ENCODE data around the gene SLC25A4.
"Not testable (repeated sequence)": the region's sequence is repeated elsewhere in the genome, so short reads cannot be mapped to it uniquely, and the experiment has no call there.

SLC25A4 gene

DNA sequence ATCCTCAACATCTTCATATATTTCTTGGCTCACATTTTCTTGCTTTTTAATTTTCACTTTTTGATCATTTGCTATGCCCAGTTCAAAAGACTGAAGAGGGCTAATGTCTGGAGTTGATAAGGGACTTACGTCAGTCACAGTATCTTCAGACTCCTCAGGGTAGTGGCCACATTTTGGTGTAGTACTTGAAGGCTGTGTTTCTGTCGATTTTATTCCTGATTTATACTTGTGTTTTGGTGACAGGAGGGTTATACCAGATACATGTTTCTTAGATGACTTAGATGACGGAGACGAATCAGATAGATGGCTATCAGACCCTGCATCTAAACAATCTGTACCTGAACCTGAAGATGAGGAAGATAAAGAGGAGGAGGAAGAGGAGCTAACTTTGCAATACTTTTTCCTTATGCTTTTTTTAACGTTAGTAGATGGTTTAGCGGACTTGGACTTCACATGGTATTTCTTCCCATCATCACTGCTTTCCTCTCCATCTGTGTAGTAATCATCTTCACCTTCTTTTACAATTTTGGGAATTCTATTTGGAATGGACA lies 47.3 kb downstream of the SLC25A4 start:
- no peak overlapping the region for H3K4me3 ChIP-seq (ENCODE audit: low read depth, low read length)
- DNase-seq (ENCODE audit: low read depth), result no peak
- TF ChIP-seq, protein P1, sequence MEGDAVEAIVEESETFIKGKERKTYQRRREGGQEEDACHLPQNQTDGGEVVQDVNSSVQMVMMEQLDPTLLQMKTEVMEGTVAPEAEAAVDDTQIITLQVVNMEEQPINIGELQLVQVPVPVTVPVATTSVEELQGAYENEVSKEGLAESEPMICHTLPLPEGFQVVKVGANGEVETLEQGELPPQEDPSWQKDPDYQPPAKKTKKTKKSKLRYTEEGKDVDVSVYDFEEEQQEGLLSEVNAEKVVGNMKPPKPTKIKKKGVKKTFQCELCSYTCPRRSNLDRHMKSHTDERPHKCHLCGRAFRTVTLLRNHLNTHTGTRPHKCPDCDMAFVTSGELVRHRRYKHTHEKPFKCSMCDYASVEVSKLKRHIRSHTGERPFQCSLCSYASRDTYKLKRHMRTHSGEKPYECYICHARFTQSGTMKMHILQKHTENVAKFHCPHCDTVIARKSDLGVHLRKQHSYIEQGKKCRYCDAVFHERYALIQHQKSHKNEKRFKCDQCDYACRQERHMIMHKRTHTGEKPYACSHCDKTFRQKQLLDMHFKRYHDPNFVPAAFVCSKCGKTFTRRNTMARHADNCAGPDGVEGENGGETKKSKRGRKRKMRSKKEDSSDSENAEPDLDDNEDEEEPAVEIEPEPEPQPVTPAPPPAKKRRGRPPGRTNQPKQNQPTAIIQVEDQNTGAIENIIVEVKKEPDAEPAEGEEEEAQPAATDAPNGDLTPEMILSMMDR (IDR thresholded peaks at IDR 0.05; ENCODE audit: control insufficient read depth, extremely low read depth, insufficient read depth), result no peak

DNA sequence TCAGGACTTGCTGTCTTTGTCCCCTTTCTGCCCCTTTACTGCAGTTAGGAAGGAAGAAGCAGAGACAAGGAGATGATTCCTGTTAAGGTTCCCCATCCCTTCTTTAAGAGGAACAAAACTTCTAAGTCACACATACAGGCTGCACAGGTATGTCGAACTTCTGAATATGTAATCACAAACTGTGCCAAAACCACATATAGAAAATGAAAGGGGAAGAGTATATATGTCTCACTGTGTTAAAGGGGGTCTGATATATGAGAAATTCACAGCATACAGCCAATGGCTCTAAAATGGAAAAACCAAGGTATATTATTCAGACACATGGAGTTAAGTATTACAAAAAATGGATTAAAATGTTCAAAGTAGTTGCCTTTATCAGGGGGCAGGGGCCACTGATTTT lies 49.0 kb downstream of the SLC25A4 start:
- no peak overlapping the region for H3K4me3 ChIP-seq (ENCODE audit: low read depth, low read length)
- DNase-seq (ENCODE audit: low read depth), result no peak
- TF ChIP-seq, protein P1 (IDR thresholded peaks at IDR 0.05; ENCODE audit: control insufficient read depth, extremely low read depth, insufficient read depth), result no peak

DNA sequence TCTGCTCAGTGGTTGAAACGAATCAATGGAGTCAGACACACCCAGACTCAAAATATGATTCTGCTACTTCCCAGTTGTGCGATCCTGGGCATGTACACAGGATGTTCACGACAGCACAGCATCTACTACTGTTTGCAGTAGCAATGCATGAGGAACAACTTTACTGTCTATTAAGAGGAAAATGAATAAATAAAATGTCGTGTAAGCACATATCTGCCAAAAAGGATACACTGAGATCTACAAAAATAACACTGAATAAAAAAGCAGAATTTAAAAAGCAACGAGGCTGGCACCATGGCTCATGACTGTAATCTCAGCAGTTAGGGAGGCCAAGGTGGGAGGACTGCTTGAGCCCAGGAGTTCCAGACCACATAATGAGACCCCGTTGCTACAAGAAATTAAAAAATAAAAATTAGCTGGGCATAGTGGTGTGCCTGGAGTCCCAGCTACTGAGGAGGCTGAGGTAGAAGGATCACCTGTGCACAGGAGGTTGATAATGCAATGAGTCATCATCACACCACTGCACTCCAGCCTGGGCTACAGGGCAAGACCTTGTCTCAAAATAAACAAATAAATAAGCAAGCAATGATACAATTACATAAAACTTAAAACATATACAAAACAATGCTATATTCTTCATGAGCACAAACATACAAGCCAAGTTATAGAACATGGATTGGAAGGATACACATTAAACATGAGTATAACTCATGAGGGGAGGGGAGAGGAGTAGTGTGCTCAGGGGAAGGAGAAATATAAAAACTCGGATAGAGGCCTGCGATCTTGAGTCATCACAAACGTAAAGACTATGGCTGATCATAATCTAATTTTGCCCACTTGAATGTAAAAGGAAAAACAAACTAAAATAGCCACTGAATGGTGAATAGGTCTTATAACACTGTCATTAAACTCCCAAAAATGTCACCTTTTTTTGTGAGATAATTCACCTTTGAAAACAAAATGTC lies 52.1 kb downstream of the SLC25A4 start:
- H3K4me3 ChIP-seq (ENCODE audit: low read depth, low read length), result no peak overlapping the region
- TF ChIP-seq, protein P1 (IDR thresholded peaks at IDR 0.05; ENCODE audit: control insufficient read depth, extremely low read depth, insufficient read depth), result no peak
- no peak for DNase-seq (ENCODE audit: low read depth)

DNA sequence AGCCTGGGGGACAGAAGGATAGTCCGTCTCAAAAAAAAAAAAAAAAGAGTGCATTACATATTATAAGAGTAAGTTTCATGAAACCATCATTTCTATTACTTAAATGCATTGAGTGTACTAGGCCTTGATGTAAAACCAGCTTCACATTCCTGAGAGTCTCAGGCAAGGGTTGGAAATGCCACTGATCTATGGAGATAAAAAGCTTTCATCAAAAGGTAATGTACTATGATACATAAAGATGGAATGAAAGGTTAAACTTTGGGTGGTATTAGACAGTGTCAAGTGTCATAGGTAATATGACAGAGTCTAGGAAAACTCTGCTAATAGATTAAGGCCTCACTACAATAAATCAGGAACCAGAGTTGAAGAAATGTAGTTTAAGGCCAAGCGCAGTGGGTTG lies 53.4 kb downstream of the SLC25A4 start:
- DNase-seq (ENCODE audit: low read depth), result no peak
- H3K4me3 ChIP-seq (ENCODE audit: low read depth, low read length), result no peak overlapping the region
- TF ChIP-seq, protein P1 (IDR thresholded peaks at IDR 0.05; ENCODE audit: control insufficient read depth, extremely low read depth, insufficient read depth), result no peak

DNA sequence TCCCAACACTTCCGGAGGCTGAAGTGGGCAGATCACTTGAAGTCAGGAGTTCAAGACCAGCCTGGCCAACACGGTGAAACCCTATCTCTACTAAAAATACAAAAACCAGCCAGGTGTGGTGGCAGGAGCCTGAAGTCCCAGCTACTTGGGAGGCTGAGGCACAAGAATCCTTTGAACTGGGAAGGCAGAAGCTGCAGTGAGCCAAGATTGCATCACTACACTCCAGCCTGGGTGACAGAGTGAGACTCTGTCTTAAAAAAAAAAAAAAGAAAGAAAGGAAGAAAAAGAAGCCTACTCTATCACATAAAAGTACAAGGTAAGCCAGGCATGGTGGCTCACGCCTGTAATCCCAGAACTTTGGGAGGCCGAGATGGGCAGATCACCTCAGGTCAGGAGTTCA lies 55.1 kb downstream of the SLC25A4 start:
- not testable (repeated sequence) for H3K4me3 ChIP-seq (ENCODE audit: low read depth, low read length); DNase-seq (ENCODE audit: low read depth)
